Measurements from ENCODE around the gene IMPDH1.

IMPDH1 gene

DNA sequence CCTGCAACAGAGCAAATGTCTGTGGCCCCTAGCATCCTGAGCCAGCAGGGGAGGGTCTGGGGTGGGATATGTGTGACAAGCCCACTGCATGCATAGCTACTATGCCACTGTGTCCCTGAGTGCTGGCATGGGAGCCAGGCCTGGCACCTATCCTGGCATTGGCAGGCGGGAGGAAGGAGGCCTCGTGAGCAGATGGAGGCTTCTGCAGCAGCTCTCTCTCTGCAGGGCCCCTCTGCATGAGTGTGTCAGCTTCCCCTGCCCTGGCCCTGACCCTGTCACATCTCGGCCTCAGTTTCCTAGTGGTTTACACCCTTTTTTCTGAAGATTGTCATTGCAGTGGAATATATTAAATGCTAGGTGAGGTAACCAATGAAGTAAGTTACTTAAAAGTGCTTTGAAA is 13.1 kb upstream of the IMPDH1 start:
- no peak for TF ChIP-seq CTCF (IDR thresholded peaks at IDR 0.05)
- no peaks in the 10 kb centered on the region for H3K27me3 ChIP-seq
- no peak overlapping the region for H3K4me3 ChIP-seq
- no peaks in the 10 kb centered on the region for H3K36me3 ChIP-seq
- H3K27ac ChIP-seq = no peak overlapping the region
- H3K4me1 ChIP-seq = peaks cover 0 to 5% (median 2%) of the 10 kb centered on the region in 4 donors
- DNase-seq = no peak
- H3K9me3 ChIP-seq = no peaks in the 10 kb centered on the region
- intact Hi-C loops (cut with DNase I; ENCODE audit: low total_unique reads) = loop anchor here (2.0 kb wide), 1 partner anchor 22 kb away; no protein-coding TSS in a partner anchor

DNA sequence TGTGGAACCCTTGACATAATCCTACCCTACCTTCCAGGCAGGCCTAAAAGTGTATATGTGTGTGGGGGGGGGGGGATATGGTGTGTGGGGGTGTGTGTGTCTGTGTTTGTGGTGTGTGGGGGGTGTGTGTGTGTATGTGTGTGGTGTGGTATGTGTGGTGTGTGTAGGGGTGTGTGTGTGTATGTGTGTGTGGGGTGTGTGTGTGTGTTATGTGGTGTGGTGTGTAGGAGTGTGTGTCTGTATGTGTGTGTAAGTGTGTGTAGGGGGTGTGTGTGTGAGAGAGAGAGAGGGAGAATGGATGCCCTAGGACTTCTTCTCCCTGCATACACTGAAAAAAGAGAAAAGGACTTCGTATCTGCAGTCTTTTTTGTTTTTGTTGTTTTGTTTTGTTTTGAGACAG is 12.3 kb upstream of the IMPDH1 start:
- no peak for DNase-seq
- Histone ChIP-seq H3K4me3 (no peak overlapping the region), H3K27ac (no peak overlapping the region), H3K36me3 (no peaks in the 10 kb centered on the region), H3K4me1 (peaks cover 0 to under 1% (median 0%) of the 10 kb centered on the region in 4 donors), H3K9me3 (no peaks in the 10 kb centered on the region), H3K27me3 (no peaks in the 10 kb centered on the region)
- intact Hi-C loops (cut with DNase I; ENCODE audit: low total_unique reads) = loop anchor here (2.0 kb wide), 1 partner anchor 21 kb away; no protein-coding TSS in a partner anchor
- TF ChIP-seq CTCF (IDR thresholded peaks at IDR 0.05) = no peak

- Histone ChIP-seq H3K4me1 (no peaks in the 10 kb centered on the region), H3K9me3 (no peaks in the 10 kb centered on the region), H3K36me3 (no peaks in the 10 kb centered on the region), H3K27me3 (no peaks in the 10 kb centered on the region), H3K27ac (no peak overlapping the region), H3K4me3 (no peak overlapping the region)
- TF ChIP-seq CTCF (IDR thresholded peaks at IDR 0.05) = no peak
- no peak for DNase-seq
- intact Hi-C loops (cut with DNase I; ENCODE audit: low total_unique reads) = no loop called here
These were observed 11.6 kb upstream of the IMPDH1 start for GRCh38 chr7:128421384-128421783.

GRCh38 chr7:128420773-128421172 is 11.0 kb upstream of the IMPDH1 start:
- no peaks in the 10 kb centered on the region for H3K4me1 ChIP-seq
- no peak overlapping the region for H3K27ac ChIP-seq
- TF ChIP-seq CTCF (IDR thresholded peaks at IDR 0.05) = no peak
- H3K36me3 ChIP-seq = no peaks in the 10 kb centered on the region
- no peak overlapping the region for H3K4me3 ChIP-seq
- intact Hi-C loops (cut with DNase I; ENCODE audit: low total_unique reads) = no loop called here
- H3K27me3 ChIP-seq = no peaks in the 10 kb centered on the region
- no peaks in the 10 kb centered on the region for H3K9me3 ChIP-seq
- DNase-seq = no peak

GRCh38 chr7:128419257-128419656 is 9.5 kb upstream of the IMPDH1 start:
- Histone ChIP-seq H3K27ac (no peak overlapping the region), H3K4me3 (no peak overlapping the region), H3K36me3 (no peaks in the 10 kb centered on the region), H3K4me1 (no peaks in the 10 kb centered on the region), H3K27me3 (no peaks in the 10 kb centered on the region), H3K9me3 (no peaks in the 10 kb centered on the region)
- intact Hi-C loops (cut with DNase I; ENCODE audit: low total_unique reads) = no loop called here
- TF ChIP-seq CTCF (IDR thresholded peaks at IDR 0.05) = no peak
- DNase-seq = no peak

- no peak for DNase-seq
- intact Hi-C loops (cut with DNase I; ENCODE audit: low total_unique reads) = no loop called here
These were observed 7.3 kb upstream of the IMPDH1 start for GRCh38 chr7:128417071-128417470.

More at GRCh38 chr7:128417071-128417470, 7.3 kb upstream of the IMPDH1 start:
- TF ChIP-seq CTCF (IDR thresholded peaks at IDR 0.05) = no peak
- no peaks in the 10 kb centered on the region for H3K9me3 ChIP-seq
- H3K27me3 ChIP-seq = no peaks in the 10 kb centered on the region
- H3K36me3 ChIP-seq = no peaks in the 10 kb centered on the region
- H3K4me1 ChIP-seq = no peaks in the 10 kb centered on the region
- no peak overlapping the region for H3K27ac ChIP-seq
- no peak overlapping the region for H3K4me3 ChIP-seq
